Spleen (tissue), 7 donors: ENCODE measurements around the gene GTF3C5.

Experiments
- POLR2A ChIP-seq, 3 donors: fragments of 450-650 bp; IDR thresholded peaks; one replicate each; pipeline ENCODE4 v1.5.1; 2017; ENCODE audit warnings: antibody characterized with exemption in 3 of 3, mild to moderate bottlenecking in 1 of 3
- POLR2AphosphoS5 ChIP-seq, 3 donors: sonication (generic); formaldehyde crosslinking; IDR thresholded peaks; one replicate each; pipeline ENCODE4 v1.5.1; 2017; ENCODE audit warnings: antibody characterized with exemption in 3 of 3
- TF ChIP-seq, protein P1 (sequence below), 11 experiments: fragments of 200-600 bp in 7 of 11; fragments of 450-650 bp in 4 of 11; sonication (generic) in 4 of 11; IDR thresholded peaks in 8 of 11; conservative IDR thresholded peaks in 3 of 11; 1 replicate in 7 of 11; 2 replicates in 4 of 11; pipeline versions ENCODE4 v1.4.0 to v1.8.0; 2016 to 2021; ENCODE audit warnings: antibody characterized with exemption in 11 of 11, inconsistent platforms in 4 of 11, mild to moderate bottlenecking in 1 of 11
- donor health status: DM: no; HTN: no; CAD: no; lungs with moderate emphysema.
- donor health status: DM: no; HTN: no; CAD: no.
- donor health status: DM: no; HTN: no; CAD: no.

DNA sequence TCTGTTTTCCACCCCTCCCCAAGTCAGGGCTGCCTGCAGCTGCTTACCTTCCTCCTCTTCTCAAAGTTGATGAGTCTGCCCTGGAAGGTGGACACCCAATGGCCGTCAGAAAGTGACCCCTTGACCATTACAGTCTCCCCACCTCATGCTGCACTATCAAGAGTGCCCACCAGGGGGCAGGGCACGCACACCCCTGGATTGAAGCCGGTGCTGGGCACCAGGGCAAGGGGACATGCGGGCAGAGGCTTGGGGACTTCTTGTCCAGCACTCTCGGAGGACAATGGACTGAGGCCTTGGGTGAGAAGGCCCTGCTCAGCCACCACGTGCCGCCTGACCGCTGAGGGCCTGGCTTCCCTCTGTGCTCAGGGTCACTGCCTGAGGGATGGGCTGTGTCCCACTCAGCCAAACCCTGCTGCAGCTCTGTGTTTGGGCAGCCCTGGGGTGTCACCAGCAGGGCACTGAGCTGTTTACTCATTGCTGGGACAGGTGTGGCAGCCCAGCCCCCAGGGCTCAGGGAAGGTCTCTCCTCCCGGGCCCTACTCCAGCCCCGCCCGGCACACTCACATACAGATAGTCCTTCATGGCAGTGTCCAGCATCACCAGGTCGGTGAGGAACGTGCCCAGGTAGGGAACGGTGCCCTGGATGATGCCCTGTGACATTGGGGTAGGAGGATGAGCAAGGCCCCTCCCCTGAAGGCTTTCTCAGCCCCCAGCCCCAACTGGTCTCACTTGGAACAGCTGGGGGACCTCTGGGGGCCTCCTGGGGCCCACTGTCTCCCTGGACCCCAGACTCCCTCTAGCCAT is 72.6 kb downstream of the GTF3C5 start:
- TF ChIP-seq, protein P1, sequence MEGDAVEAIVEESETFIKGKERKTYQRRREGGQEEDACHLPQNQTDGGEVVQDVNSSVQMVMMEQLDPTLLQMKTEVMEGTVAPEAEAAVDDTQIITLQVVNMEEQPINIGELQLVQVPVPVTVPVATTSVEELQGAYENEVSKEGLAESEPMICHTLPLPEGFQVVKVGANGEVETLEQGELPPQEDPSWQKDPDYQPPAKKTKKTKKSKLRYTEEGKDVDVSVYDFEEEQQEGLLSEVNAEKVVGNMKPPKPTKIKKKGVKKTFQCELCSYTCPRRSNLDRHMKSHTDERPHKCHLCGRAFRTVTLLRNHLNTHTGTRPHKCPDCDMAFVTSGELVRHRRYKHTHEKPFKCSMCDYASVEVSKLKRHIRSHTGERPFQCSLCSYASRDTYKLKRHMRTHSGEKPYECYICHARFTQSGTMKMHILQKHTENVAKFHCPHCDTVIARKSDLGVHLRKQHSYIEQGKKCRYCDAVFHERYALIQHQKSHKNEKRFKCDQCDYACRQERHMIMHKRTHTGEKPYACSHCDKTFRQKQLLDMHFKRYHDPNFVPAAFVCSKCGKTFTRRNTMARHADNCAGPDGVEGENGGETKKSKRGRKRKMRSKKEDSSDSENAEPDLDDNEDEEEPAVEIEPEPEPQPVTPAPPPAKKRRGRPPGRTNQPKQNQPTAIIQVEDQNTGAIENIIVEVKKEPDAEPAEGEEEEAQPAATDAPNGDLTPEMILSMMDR (IDR thresholded peaks at IDR 0.05 in 8 of 11, conservative IDR thresholded peaks at IDR 0.05 in 3 of 11) = peak; percentile 91 to 99 (median 97)
- TF ChIP-seq POLR2AphosphoS5 (IDR thresholded peaks at IDR 0.05) (peak; percentile 74 to 81 (median 81)), POLR2A (IDR thresholded peaks at IDR 0.05) (no peak)
